ENCODE data around the gene DHRS4. TPM values are rescaled to one million over a fixed set of nuclear protein-coding genes. Genes with fewer than 3 reads are reported as not detected.

The DHRS4 gene
- 7.7 and 7.8 TPM in 2 replicates for polyA plus RNA-seq
- 3.2 and 4.6 TPM in 2 replicates for polyA minus RNA-seq

DNA sequence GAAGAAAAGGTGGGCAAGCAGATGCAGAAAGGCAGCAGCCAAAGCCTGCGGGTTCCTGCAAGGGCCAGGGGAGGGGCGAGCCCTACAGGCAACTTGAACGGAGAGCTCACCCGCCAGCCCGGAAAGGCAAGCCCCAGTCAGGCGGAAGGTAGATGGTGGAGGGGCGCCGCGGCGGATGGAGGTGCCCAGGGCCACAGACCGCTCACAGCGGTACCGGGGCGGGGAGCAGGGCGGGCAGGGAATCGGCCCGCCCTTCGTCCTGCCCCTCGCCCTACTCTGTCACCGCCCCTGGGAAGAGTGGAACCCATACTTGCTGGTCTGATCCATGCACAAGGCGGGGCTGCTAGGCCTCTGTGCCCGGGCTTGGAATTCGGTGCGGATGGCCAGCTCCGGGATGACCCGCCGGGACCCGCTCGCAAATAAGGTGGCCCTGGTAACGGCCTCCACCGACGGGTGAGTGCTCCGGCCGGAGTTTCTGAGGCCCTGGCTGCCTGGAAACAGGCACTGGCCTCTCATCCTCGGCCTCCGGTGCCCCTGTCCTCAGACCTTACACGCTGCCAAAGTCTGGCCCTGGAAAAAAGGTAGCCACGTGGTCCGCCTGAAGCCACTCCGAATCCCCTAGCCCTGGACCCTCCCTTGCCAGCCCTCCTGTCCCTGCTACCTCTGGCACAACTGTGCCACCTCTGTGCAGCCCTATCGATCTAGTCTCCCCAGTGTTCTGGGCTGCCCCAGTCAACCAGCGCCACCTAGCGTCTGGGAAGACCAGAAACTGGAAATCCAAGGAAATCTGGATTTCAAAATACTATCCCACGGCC lies at the start of gene DHRS4:
Gene DHRS4, plus strand, starts transcription at position 307 of the 815 bp plus-strand sequence. Its CDS starts 19 bp downstream, at position 326.
- TF ChIP-seq, protein P1, sequence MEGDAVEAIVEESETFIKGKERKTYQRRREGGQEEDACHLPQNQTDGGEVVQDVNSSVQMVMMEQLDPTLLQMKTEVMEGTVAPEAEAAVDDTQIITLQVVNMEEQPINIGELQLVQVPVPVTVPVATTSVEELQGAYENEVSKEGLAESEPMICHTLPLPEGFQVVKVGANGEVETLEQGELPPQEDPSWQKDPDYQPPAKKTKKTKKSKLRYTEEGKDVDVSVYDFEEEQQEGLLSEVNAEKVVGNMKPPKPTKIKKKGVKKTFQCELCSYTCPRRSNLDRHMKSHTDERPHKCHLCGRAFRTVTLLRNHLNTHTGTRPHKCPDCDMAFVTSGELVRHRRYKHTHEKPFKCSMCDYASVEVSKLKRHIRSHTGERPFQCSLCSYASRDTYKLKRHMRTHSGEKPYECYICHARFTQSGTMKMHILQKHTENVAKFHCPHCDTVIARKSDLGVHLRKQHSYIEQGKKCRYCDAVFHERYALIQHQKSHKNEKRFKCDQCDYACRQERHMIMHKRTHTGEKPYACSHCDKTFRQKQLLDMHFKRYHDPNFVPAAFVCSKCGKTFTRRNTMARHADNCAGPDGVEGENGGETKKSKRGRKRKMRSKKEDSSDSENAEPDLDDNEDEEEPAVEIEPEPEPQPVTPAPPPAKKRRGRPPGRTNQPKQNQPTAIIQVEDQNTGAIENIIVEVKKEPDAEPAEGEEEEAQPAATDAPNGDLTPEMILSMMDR (IDR thresholded peaks at IDR 0.05; ENCODE audit: poor library complexity, severe bottlenecking) = peak; percentile 89
- peak; percentile 50 for TF ChIP-seq MXI1 (conservative IDR thresholded peaks at IDR 0.05; ENCODE audit: poor library complexity, severe bottlenecking)
- TF ChIP-seq, protein P2, sequence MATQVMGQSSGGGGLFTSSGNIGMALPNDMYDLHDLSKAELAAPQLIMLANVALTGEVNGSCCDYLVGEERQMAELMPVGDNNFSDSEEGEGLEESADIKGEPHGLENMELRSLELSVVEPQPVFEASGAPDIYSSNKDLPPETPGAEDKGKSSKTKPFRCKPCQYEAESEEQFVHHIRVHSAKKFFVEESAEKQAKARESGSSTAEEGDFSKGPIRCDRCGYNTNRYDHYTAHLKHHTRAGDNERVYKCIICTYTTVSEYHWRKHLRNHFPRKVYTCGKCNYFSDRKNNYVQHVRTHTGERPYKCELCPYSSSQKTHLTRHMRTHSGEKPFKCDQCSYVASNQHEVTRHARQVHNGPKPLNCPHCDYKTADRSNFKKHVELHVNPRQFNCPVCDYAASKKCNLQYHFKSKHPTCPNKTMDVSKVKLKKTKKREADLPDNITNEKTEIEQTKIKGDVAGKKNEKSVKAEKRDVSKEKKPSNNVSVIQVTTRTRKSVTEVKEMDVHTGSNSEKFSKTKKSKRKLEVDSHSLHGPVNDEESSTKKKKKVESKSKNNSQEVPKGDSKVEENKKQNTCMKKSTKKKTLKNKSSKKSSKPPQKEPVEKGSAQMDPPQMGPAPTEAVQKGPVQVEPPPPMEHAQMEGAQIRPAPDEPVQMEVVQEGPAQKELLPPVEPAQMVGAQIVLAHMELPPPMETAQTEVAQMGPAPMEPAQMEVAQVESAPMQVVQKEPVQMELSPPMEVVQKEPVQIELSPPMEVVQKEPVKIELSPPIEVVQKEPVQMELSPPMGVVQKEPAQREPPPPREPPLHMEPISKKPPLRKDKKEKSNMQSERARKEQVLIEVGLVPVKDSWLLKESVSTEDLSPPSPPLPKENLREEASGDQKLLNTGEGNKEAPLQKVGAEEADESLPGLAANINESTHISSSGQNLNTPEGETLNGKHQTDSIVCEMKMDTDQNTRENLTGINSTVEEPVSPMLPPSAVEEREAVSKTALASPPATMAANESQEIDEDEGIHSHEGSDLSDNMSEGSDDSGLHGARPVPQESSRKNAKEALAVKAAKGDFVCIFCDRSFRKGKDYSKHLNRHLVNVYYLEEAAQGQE (IDR thresholded peaks at IDR 0.05; ENCODE audit: borderline replicate concordance) = no peak
- peak; percentile 6 for TF ChIP-seq EP300 (conservative IDR thresholded peaks at IDR 0.05; ENCODE audit: poor library complexity, severe bottlenecking)
- TF ChIP-seq SMC3 (conservative IDR thresholded peaks at IDR 0.05; ENCODE audit: poor library complexity) = peak; percentile 78
- peak; percentile 84 for TF ChIP-seq POLR2AphosphoS5 (IDR thresholded peaks at IDR 0.05)
- peak; percentile 78 for TF ChIP-seq RAD21 (conservative IDR thresholded peaks at IDR 0.05)
- TF ChIP-seq TAF1 (IDR thresholded peaks at IDR 0.05; ENCODE audit: low read depth) = no peak
- Histone ChIP-seq H3F3A (ENCODE audit: insufficient read depth, low read length, poor library complexity, severe bottlenecking) (no peaks in the 10 kb centered on the region), H2AFZ (ENCODE audit: low read depth, low read length) (peak within 1 kb of the TSS; percentile 90), H3K79me2 (replicated peaks; ENCODE audit: insufficient read depth, low read length) (no peaks in the 10 kb centered on the region), H3K4me2 (ENCODE audit: low read length) (peak within 1 kb of the TSS; percentile 39), H3K9me3 (ENCODE audit: low read length) (no peaks in the 10 kb centered on the region), H3K27ac (ENCODE audit: low read length) (peak within 1 kb of the TSS; percentile 67), H3K9me2 (ENCODE audit: insufficient read depth, low read length) (no peaks in the 10 kb centered on the region), H4K20me1 (ENCODE audit: insufficient read depth) (no peaks in the 10 kb centered on the region), H3K27me3 (ENCODE audit: insufficient read depth, low read depth, low read length) (no peaks in the 10 kb centered on the region), H3K9ac (ENCODE audit: low read length) (peak within 1 kb of the TSS; percentile 81), H3K4me3 (ENCODE audit: low read length) (peak within 1 kb of the TSS; percentile 83), H3K36me3 (ENCODE audit: insufficient read depth, low read length) (no peaks in the 10 kb centered on the region)

DNA sequence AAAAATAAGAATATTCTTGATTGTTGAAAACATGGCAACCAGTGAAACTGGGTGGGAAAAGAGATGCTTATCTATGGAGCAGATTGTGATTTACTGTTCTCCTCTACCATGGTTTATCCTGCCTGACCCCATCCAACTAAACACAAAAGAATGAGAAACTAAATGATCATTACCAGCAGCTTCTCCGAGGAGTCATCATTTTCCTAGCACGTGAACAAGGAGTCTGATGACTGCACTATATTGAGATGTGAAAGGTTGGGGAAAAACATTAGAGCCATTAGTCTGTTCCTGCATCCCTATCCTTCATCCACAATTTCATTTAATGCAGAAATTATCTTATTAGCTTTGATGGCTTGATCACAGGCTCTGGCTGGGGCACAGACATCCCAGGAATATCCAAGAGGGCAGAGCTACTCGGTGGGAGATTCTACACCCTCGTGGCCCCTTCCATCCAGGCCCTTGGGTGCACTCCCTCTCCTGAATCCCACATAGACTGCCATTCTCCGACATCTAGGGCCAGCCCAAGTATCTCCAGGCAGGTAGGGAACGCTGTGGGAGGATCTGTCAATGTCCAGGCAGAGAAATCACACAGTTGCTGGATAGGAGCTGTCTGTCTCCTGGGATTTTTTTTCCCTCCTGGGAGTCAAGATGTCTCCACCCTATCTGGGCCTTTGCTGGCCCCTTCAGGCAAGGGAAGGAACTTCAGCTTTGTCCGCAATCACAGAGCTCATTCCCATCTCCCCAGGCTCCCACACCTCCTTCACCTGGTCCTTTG lies 43.3 kb upstream of the DHRS4 start:
- Histone ChIP-seq H3K27me3 (ENCODE audit: insufficient read depth, low read depth, low read length) (no peaks in the 10 kb centered on the region), H2AFZ (ENCODE audit: low read depth, low read length) (no peak overlapping the region), H3K9me2 (ENCODE audit: insufficient read depth, low read length) (no peaks in the 10 kb centered on the region), H3K36me3 (ENCODE audit: insufficient read depth, low read length) (no peaks in the 10 kb centered on the region), H3K4me2 (ENCODE audit: low read length) (no peak overlapping the region), H4K20me1 (ENCODE audit: insufficient read depth) (no peaks in the 10 kb centered on the region), H3K9ac (ENCODE audit: low read length) (no peak overlapping the region), H3K9me3 (ENCODE audit: low read length) (no peaks in the 10 kb centered on the region), H3K79me2 (replicated peaks; ENCODE audit: insufficient read depth, low read length) (no peaks in the 10 kb centered on the region), H3F3A (ENCODE audit: insufficient read depth, low read length, poor library complexity, severe bottlenecking) (no peaks in the 10 kb centered on the region), H3K27ac (ENCODE audit: low read length) (no peak overlapping the region), H3K4me3 (ENCODE audit: low read length) (no peak overlapping the region)
- TF ChIP-seq, protein P2 (IDR thresholded peaks at IDR 0.05; ENCODE audit: borderline replicate concordance) = no peak
- TF ChIP-seq TAF1 (IDR thresholded peaks at IDR 0.05; ENCODE audit: low read depth) (no peak), RAD21 (conservative IDR thresholded peaks at IDR 0.05) (peak; percentile 48), EZH2 (IDR thresholded peaks at IDR 0.05; ENCODE audit: borderline replicate concordance, insufficient read depth, low read length, poor library complexity, severe bottlenecking) (no peak), MXI1 (conservative IDR thresholded peaks at IDR 0.05; ENCODE audit: poor library complexity, severe bottlenecking) (no peak), EP300 (conservative IDR thresholded peaks at IDR 0.05; ENCODE audit: poor library complexity, severe bottlenecking) (no peak), POLR2AphosphoS5 (IDR thresholded peaks at IDR 0.05) (no peak), SMC3 (conservative IDR thresholded peaks at IDR 0.05; ENCODE audit: poor library complexity) (peak; percentile 35)
- TF ChIP-seq, protein P1 (IDR thresholded peaks at IDR 0.05; ENCODE audit: poor library complexity, severe bottlenecking) = peak; percentile 41

Measured in neural cell (in vitro differentiated cells).